ENCODE measurements around the gene RMI1. TPM values are rescaled to one million over a fixed set of nuclear protein-coding genes. Genes with fewer than 3 reads are reported as not detected.

RMI1 gene
- total RNA-seq, 1 donor from 2014 or later, result 6.3 TPM

DNA sequence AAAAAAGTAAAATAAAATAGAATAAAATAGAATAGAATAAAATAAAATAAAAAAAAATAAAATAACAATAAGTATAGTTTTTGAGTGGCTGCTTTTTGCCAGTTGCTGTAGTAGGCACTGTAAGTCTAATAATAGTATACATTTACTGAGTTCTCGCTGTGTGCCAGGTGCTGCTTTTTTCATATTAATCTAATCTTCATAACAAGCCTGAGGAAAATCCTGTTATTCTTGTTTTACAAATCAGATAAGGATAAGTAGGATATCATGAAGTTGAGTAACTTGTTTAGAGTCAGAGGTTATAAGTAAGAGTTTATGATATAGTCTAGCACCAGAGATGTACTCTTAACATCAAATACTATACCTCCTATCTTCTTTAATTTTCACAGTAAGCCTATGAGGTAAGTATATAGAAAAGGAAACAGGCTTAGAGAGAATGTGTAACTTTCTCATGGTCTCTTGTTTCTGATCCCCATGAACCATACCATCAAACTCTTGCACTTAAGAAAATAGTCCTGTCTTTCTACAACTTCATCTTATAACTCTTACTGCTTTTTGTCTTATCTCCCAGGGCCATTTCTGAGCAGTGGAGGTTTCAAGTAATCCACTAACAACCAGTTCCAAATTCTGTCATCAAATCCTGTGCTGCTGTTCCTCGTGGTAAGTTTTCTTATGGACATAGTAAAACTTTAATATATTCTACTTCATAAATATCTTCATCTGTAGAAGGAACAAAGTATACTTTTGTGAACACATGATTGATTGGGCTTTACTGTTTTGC, 18.7 kb downstream of the RMI1 start:
- Histone ChIP-seq H3K27me3 (ENCODE audit: insufficient read depth, low read length) (no peaks in the 10 kb centered on the region), H3K4me2 (ENCODE audit: low read length) (no peak overlapping the region), H3K9me3 (ENCODE audit: insufficient read depth, low read depth, low read length) (no peaks in the 10 kb centered on the region), H2AFZ (ENCODE audit: low read depth, low read length) (no peak overlapping the region), H3K4me1 (ENCODE audit: insufficient read depth, low read length) (no peaks in the 10 kb centered on the region), H4K20me1 (ENCODE audit: insufficient read depth, low read length) (no peaks in the 10 kb centered on the region), H3K79me2 (ENCODE audit: insufficient read depth, low read length) (peaks cover 4% of the 10 kb centered on the region), H3K27ac (ENCODE audit: low read depth, low read length) (no peak overlapping the region), H3K4me3 (ENCODE audit: insufficient read depth, low read depth, low read length) (no peak overlapping the region), H3K36me3 (ENCODE audit: insufficient read depth, low read length) (no peaks in the 10 kb centered on the region), H3K9ac (ENCODE audit: low read length) (no peak overlapping the region)
- Mint-ChIP-seq H3K9me3 (ENCODE audit: unreplicated experiment) (no peaks in the 10 kb centered on the region), H3K27ac (ENCODE audit: unreplicated experiment) (peak overlapping the region; percentile 22), H3K4me1 (ENCODE audit: low read depth, unreplicated experiment) (peaks cover 5% of the 10 kb centered on the region), H3K4me3 (ENCODE audit: unreplicated experiment) (no peak overlapping the region), H3K27me3 (ENCODE audit: low read depth, unreplicated experiment) (no peaks in the 10 kb centered on the region), H3K36me3 (ENCODE audit: low read depth, unreplicated experiment) (peaks cover 4% of the 10 kb centered on the region)
- FAIRE-seq (no peak), DNase-seq (ENCODE audit: low read depth) (no peak)
- TF ChIP-seq EZH2 (IDR thresholded peaks at IDR 0.05; ENCODE audit: insufficient read depth, low read length), result no peak
- TF ChIP-seq, protein P1, sequence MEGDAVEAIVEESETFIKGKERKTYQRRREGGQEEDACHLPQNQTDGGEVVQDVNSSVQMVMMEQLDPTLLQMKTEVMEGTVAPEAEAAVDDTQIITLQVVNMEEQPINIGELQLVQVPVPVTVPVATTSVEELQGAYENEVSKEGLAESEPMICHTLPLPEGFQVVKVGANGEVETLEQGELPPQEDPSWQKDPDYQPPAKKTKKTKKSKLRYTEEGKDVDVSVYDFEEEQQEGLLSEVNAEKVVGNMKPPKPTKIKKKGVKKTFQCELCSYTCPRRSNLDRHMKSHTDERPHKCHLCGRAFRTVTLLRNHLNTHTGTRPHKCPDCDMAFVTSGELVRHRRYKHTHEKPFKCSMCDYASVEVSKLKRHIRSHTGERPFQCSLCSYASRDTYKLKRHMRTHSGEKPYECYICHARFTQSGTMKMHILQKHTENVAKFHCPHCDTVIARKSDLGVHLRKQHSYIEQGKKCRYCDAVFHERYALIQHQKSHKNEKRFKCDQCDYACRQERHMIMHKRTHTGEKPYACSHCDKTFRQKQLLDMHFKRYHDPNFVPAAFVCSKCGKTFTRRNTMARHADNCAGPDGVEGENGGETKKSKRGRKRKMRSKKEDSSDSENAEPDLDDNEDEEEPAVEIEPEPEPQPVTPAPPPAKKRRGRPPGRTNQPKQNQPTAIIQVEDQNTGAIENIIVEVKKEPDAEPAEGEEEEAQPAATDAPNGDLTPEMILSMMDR (IDR thresholded peaks at IDR 0.05; ENCODE audit: insufficient read depth, low read depth, low read length), result no peak

DNA sequence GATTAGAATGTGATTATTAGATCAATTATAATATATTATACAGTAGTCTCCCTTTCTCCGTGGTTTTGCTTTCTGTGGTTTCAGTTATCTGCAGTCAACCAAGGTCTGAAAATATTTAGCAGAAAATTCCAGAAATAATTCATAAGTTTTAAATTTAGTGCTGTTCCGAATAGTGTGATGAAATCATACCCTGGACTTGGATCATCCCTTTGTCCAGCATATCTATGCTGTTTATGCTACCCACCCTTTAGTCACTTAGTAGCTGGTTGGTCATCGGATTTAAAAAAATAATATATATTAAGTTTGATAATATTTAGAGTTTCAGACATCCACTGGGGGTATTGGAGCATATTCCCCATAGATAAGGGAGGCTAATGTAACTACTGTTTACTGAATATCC, 19.6 kb downstream of the RMI1 start:
- no peak overlapping the region for H3K4me2 ChIP-seq (ENCODE audit: low read length)
- H2AFZ ChIP-seq (ENCODE audit: low read depth, low read length), result no peak overlapping the region
- Mint-ChIP-seq H3K27me3 (ENCODE audit: low read depth, unreplicated experiment) (no peaks in the 10 kb centered on the region), H3K4me1 (ENCODE audit: low read depth, unreplicated experiment) (peaks cover 5% of the 10 kb centered on the region), H3K9me3 (ENCODE audit: unreplicated experiment) (no peaks in the 10 kb centered on the region), H3K36me3 (ENCODE audit: low read depth, unreplicated experiment) (peaks cover 4% of the 10 kb centered on the region), H3K27ac (ENCODE audit: unreplicated experiment) (peak overlapping the region; percentile 81), H3K4me3 (ENCODE audit: unreplicated experiment) (no peak overlapping the region)
- H3K27me3 ChIP-seq (ENCODE audit: insufficient read depth, low read length), result no peaks in the 10 kb centered on the region
- TF ChIP-seq, protein P1 (IDR thresholded peaks at IDR 0.05; ENCODE audit: insufficient read depth, low read depth, low read length), result no peak
- no peak for TF ChIP-seq EZH2 (IDR thresholded peaks at IDR 0.05; ENCODE audit: insufficient read depth, low read length)
- DNase-seq (ENCODE audit: low read depth) (peak; percentile 14), FAIRE-seq (no peak)
- no peak overlapping the region for H3K9ac ChIP-seq (ENCODE audit: low read length)
- H3K9me3 ChIP-seq (ENCODE audit: insufficient read depth, low read depth, low read length), result no peaks in the 10 kb centered on the region
- no peaks in the 10 kb centered on the region for H4K20me1 ChIP-seq (ENCODE audit: insufficient read depth, low read length)
- H3K36me3 ChIP-seq (ENCODE audit: insufficient read depth, low read length), result no peaks in the 10 kb centered on the region
- no peaks in the 10 kb centered on the region for H3K4me1 ChIP-seq (ENCODE audit: insufficient read depth, low read length)
- no peak overlapping the region for H3K4me3 ChIP-seq (ENCODE audit: insufficient read depth, low read depth, low read length)
- H3K27ac ChIP-seq (ENCODE audit: low read depth, low read length), result no peak overlapping the region
- peaks cover 4% of the 10 kb centered on the region for H3K79me2 ChIP-seq (ENCODE audit: insufficient read depth, low read length)

DNA sequence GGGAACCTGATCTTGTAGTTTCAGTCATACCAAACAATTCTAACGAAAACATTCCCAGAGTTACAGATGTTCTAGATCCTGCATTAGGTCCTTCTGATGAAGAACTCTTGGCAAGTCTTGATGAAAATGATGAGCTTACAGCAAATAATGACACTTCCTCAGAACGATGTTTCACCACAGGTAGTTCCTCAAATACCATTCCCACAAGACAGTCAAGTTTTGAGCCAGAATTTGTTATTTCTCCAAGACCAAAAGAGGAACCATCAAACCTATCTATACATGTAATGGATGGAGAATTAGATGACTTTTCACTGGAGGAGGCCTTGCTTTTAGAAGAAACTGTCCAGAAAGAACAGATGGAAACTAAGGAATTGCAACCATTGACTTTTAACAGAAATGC, 21.0 kb downstream of the RMI1 start:
- FAIRE-seq, result no peak

More for the DNA sequence above, 21.0 kb downstream of the RMI1 start:
- Mint-ChIP-seq H3K9me3 (ENCODE audit: unreplicated experiment) (no peaks in the 10 kb centered on the region), H3K4me3 (ENCODE audit: unreplicated experiment) (no peak overlapping the region), H3K36me3 (ENCODE audit: low read depth, unreplicated experiment) (peaks cover 4% of the 10 kb centered on the region), H3K4me1 (ENCODE audit: low read depth, unreplicated experiment) (peaks cover 5% of the 10 kb centered on the region), H3K27me3 (ENCODE audit: low read depth, unreplicated experiment) (no peaks in the 10 kb centered on the region), H3K27ac (ENCODE audit: unreplicated experiment) (no peak overlapping the region)
- Histone ChIP-seq H3K9me3 (ENCODE audit: insufficient read depth, low read depth, low read length) (no peaks in the 10 kb centered on the region), H3K4me3 (ENCODE audit: insufficient read depth, low read depth, low read length) (no peak overlapping the region), H3K4me1 (ENCODE audit: insufficient read depth, low read length) (no peaks in the 10 kb centered on the region), H3K4me2 (ENCODE audit: low read length) (no peak overlapping the region), H3K79me2 (ENCODE audit: insufficient read depth, low read length) (peaks cover 4% of the 10 kb centered on the region), H4K20me1 (ENCODE audit: insufficient read depth, low read length) (no peaks in the 10 kb centered on the region), H3K9ac (ENCODE audit: low read length) (no peak overlapping the region), H3K36me3 (ENCODE audit: insufficient read depth, low read length) (no peaks in the 10 kb centered on the region), H3K27me3 (ENCODE audit: insufficient read depth, low read length) (no peaks in the 10 kb centered on the region), H2AFZ (ENCODE audit: low read depth, low read length) (no peak overlapping the region), H3K27ac (ENCODE audit: low read depth, low read length) (no peak overlapping the region)
- no peak for TF ChIP-seq EZH2 (IDR thresholded peaks at IDR 0.05; ENCODE audit: insufficient read depth, low read length)
- TF ChIP-seq, protein P1 (IDR thresholded peaks at IDR 0.05; ENCODE audit: insufficient read depth, low read depth, low read length), result no peak
- DNase-seq (ENCODE audit: low read depth), result no peak

All from astrocyte (in vitro differentiated cells and primary cell).